Loucy (cell line): ENCODE measurements around the gene CAMSAP3.

Source experiments
- H2AFZ ChIP-seq: fragments of 200-600 bp; sonication (generic); 2 replicates; pipeline ENCODE4 v1.6.0; 2016; ENCODE audit warnings: antibody characterized with exemption, mild to moderate bottlenecking, low read length, moderate library complexity
- H3F3A ChIP-seq: fragments of 200-600 bp; 2 replicates; pipeline ENCODE4 v1.6.0; 2016; ENCODE audit warnings: antibody characterized with exemption, low read depth, mild to moderate bottlenecking
- H3K27me3 ChIP-seq: fragments of 200-600 bp; sonication (generic); 2 replicates; pipeline ENCODE4 v1.6.1; 2014; ENCODE audit warnings: low read length, mild to moderate bottlenecking; ENCODE audit not compliant: insufficient read depth, poor library complexity, severe bottlenecking
- H3K36me3 ChIP-seq: fragments of 200-600 bp; sonication (generic); 2 replicates; pipeline ENCODE4 v1.6.1; 2016; ENCODE audit warnings: low read length; ENCODE audit not compliant: insufficient read depth
- H3K4me1 ChIP-seq: fragments of 200-600 bp; sonication (generic); 2 replicates; pipeline ENCODE4 v1.5.1; 2014; ENCODE audit warnings: low read length, mild to moderate bottlenecking; ENCODE audit not compliant: insufficient read depth, poor library complexity, severe bottlenecking
- H3K4me2 ChIP-seq: fragments of 200-600 bp; sonication (generic); 2 replicates; pipeline ENCODE4 v1.6.0; 2014; ENCODE audit warnings: antibody characterized with exemption, low read length, low read depth, mild to moderate bottlenecking; ENCODE audit not compliant: poor library complexity, severe bottlenecking
- H3K4me3 ChIP-seq: fragments of 200-600 bp; sonication (generic); 2 replicates; pipeline ENCODE4 v1.5.1; 2014; ENCODE audit warnings: low read length, mild to moderate bottlenecking, mixed read lengths; ENCODE audit not compliant: poor library complexity, severe bottlenecking
- H3K79me2 ChIP-seq: fragments of 200-600 bp; sonication (generic); 2 replicates; pipeline ENCODE4 v1.6.1; 2014; ENCODE audit warnings: low read length; ENCODE audit not compliant: insufficient read depth
- H3K9ac ChIP-seq: fragments of 200-600 bp; sonication (generic); 2 replicates; pipeline ENCODE4 v1.6.0; 2014; ENCODE audit warnings: mild to moderate bottlenecking, low read depth, low read length, moderate library complexity; ENCODE audit not compliant: poor library complexity, severe bottlenecking
- H3K9me2 ChIP-seq: fragments of 200-600 bp; sonication (generic); replicated peaks from 2 replicates; pipeline ENCODE4 v1.6.1; 2016; ENCODE audit warnings: low read depth, low read length, mixed read lengths
- H3K9me3 ChIP-seq: fragments of 200-600 bp; sonication (generic); 2 replicates; pipeline ENCODE4 v1.6.1; 2014; ENCODE audit warnings: mild to moderate bottlenecking, antibody characterized with exemption, low read length, low read depth; ENCODE audit not compliant: insufficient read depth
- H4K20me1 ChIP-seq: fragments of 200-600 bp; sonication (generic); 2 replicates; pipeline ENCODE4 v1.6.0; 2014; ENCODE audit warnings: antibody characterized with exemption, low read length, mild to moderate bottlenecking; ENCODE audit not compliant: insufficient read depth, poor library complexity, severe bottlenecking
- EZH2phosphoT487 ChIP-seq: fragments of 200-600 bp; IDR thresholded peaks from 2 replicates; pipeline ENCODE4 v1.6.1; 2018; ENCODE audit warnings: antibody characterized with exemption, mild to moderate bottlenecking, moderate library complexity, borderline replicate concordance
- TF ChIP-seq, protein P1 (sequence below): fragments of 200-600 bp; sonication (generic); conservative IDR thresholded peaks from 2 replicates; pipeline ENCODE4 v1.5.1; 2014; ENCODE audit warnings: mild to moderate bottlenecking, antibody characterized with exemption, low read length

CAMSAP3 gene

DNA sequence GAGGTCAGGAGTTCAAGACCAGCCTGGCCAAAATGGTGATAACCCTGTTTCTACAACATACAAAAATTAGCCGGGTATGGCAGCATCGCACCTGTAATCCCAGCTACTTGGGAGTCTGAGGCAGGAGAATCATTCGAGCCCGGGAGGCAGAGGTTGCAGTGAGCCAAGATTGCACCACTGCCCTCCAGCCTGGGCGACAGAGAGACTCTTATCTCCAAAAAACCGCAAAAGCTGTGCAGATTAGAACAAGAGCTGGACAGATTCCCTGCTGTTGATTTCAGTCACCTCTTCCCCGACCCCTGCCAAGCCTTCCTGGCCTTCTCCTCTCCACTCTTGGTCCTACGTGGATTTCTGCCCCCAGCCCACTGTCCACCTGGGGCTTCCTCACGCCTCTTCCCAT is 8.3 kb downstream of the CAMSAP3 start:
- Histone ChIP-seq H3K27me3 (no peaks in the 10 kb centered on the region), H3K9me3 (no peaks in the 10 kb centered on the region), H3K4me2 (no peak overlapping the region), H4K20me1 (no peaks in the 10 kb centered on the region), H3K9me2 (no peaks in the 10 kb centered on the region), H3K4me3 (no peak overlapping the region), H3K4me1 (no peaks in the 10 kb centered on the region), H3F3A (no peaks in the 10 kb centered on the region), H3K9ac (no peak overlapping the region), H3K79me2 (no peaks in the 10 kb centered on the region), H3K36me3 (no peaks in the 10 kb centered on the region), H2AFZ (no peak overlapping the region)
- TF ChIP-seq EZH2phosphoT487, result no peak
- TF ChIP-seq, protein P1, sequence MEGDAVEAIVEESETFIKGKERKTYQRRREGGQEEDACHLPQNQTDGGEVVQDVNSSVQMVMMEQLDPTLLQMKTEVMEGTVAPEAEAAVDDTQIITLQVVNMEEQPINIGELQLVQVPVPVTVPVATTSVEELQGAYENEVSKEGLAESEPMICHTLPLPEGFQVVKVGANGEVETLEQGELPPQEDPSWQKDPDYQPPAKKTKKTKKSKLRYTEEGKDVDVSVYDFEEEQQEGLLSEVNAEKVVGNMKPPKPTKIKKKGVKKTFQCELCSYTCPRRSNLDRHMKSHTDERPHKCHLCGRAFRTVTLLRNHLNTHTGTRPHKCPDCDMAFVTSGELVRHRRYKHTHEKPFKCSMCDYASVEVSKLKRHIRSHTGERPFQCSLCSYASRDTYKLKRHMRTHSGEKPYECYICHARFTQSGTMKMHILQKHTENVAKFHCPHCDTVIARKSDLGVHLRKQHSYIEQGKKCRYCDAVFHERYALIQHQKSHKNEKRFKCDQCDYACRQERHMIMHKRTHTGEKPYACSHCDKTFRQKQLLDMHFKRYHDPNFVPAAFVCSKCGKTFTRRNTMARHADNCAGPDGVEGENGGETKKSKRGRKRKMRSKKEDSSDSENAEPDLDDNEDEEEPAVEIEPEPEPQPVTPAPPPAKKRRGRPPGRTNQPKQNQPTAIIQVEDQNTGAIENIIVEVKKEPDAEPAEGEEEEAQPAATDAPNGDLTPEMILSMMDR, result no peak

DNA sequence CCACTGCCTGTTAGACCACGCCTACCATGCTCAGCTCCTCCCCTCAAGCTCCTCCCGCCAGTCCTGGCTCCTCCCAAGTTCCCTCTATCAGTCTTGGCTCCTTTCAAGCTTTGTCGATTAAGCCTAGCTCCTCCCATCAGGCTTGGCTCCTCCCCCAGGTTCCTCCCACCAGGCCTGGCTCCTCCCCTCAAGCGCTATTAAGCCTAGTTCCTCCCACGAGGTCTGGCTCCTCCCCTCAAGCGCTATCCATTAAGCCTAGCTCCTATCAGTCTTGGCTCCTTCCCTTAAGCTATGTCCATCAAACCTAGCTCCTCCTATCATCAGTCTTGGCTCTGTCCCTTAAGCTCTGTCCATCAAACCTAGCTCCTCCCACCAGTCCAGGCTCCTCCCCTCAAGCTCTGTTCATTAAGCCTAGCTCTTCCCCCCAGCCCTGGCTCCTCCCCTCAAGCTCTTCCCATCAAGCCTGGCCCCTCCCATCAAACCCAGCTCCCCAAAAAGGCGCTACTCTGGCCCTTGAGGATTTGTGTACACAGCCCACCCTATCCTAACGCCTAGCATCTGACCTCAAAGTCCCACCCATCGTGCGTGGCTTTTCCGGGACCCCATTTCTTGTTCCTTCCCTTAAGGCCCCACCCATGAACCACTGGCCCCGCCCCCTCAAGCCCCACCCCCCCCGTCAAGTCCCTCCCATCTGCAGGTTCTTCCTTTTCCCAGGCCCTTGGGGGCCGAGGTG is 10.0 kb downstream of the CAMSAP3 start:
- Histone ChIP-seq H4K20me1 (no peaks in the 10 kb centered on the region), H3K27me3 (no peaks in the 10 kb centered on the region), H3K9ac (no peak overlapping the region), H2AFZ (no peak overlapping the region), H3K36me3 (no peaks in the 10 kb centered on the region), H3F3A (no peaks in the 10 kb centered on the region), H3K9me2 (no peaks in the 10 kb centered on the region), H3K4me2 (no peak overlapping the region), H3K9me3 (no peaks in the 10 kb centered on the region), H3K4me1 (no peaks in the 10 kb centered on the region), H3K79me2 (no peaks in the 10 kb centered on the region), H3K4me3 (no peak overlapping the region)
- TF ChIP-seq EZH2phosphoT487, result no peak
- TF ChIP-seq, protein P1, result no peak

DNA sequence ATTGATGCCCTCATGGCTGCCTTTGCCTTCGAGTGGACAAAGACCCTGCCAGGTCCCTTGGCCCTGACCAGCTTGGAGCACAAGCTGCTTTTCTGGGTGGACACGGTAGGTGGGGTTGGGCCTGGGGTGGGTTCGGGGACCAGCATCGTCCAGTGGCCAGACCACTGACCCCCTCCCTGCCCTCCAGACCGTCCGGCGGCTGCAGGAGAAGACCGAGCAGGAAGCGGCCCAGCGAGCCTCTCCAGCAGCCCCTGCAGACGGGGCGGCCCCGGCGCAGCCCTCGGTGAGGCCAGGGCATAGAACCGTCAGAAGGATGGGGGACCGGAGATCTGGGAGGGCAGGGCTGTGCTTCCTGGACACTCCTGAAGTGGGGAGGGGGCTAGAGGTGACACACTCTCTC is 10.6 kb downstream of the CAMSAP3 start:
- Histone ChIP-seq H3K36me3 (no peaks in the 10 kb centered on the region), H3K9ac (no peak overlapping the region), H3K4me2 (no peak overlapping the region), H3K9me3 (no peaks in the 10 kb centered on the region), H2AFZ (no peak overlapping the region), H3K27me3 (no peaks in the 10 kb centered on the region), H3K9me2 (no peaks in the 10 kb centered on the region), H3K4me3 (no peak overlapping the region), H4K20me1 (no peaks in the 10 kb centered on the region), H3F3A (no peaks in the 10 kb centered on the region), H3K4me1 (no peaks in the 10 kb centered on the region), H3K79me2 (no peaks in the 10 kb centered on the region)
- TF ChIP-seq EZH2phosphoT487, result no peak
- TF ChIP-seq, protein P1, result no peak
